HG02763 (cell line): Measurements from ENCODE around the gene HOXA3.

Experiments
- ATAC-seq: cut with Tn5 transposase; IDR thresholded peaks from one replicate; pipeline ENCODE4 v1.9.1; 2021; ENCODE audit warnings: mild to moderate bottlenecking, moderate library complexity; ENCODE audit not compliant: unreplicated experiment

HOXA3 gene

GRCh38 chr7:27189997-27190748, 37.8 kb upstream of the HOXA3 start:
- no peak for ATAC-seq

- ATAC-seq: no peak
These were observed 37.1 kb upstream of the HOXA3 start for GRCh38 chr7:27189295-27189996.

GRCh38 chr7:27188386-27189294, 36.3 kb upstream of the HOXA3 start:
- no peak for ATAC-seq

DNA sequence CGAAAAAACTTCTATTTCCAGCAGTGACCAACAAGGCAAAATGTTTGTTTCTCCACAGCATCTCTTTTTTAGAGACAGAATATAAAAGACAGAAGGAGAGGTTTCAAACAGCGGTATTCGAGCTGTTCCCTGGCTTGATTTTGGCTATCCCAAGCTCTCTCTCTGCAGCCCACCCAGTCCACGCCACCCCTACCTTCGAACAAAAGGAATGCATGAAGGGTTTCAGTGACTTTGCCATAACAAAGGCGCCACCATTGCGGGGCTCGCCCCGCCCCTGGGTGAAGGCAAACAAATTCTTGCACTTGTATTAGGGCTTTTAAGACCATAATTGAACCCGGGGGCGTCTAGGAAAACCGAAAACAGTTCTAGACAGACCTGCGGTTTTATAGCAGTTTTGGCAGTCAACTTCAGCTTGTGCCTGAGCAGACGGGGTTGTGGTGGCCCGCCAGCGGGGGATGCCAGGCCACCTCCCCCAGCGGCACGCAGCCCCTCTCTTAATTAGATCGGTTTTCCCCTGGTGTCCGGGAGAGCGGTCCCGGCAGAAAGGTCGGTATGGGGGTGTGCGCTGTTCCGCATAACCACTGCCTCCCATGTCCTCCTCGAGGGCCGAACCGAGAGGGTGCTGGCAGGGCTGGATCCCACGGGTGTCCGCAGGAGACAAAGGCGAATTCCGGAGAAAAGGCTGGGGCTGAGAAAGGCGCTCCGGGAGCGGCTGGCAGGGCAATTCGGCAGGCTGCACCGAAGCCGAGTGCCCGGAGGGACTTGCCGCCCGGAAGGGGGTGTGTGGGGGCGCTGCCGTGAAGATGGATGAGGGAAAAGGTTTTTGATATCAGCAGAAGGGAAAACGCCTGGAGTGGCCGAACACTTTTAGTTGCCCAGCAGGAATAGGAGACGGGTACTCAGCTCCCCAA, 35.3 kb upstream of the HOXA3 start:
- ATAC-seq: no peak

GRCh38 chr7:27186668-27187474, 34.5 kb upstream of the HOXA3 start:
- no peak for ATAC-seq

DNA sequence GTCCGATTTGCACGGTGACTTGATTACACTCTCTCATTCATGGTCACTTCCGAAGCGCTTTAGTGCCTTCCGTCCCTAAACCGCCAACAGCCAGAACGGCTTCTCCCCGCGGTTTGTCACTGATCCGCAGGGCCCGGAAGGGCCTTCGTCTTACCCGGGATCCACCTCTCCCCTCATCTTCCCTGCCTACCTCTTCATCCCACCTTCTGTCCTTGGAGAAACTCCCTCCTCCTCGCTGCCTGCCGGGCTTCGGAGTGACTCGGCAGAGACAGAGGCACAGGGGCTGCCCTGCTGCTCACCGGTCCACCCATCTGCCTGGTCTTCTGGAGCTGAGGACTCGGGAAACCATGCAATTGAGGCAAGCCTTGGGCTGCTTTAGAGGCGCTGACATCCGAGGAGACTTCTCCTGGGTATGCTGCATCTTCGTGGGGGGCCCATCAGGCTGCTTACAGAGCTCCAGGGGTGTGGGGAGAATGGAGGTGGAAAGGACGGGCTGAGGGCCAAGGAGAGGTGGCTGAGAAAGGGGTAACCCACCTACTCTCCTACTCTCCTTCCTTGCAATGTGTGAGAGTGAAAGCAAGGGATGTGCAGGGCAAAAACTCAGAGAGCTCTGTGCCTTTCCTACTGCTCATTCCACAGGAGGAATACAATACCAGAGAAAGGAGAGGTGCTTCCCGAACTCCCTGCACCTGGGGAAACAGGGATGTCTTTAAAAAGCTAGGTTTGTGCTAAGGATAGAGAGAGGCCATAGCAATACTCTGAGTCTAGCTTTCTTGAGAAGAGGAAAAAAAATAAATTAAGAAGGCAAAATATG, 33.7 kb upstream of the HOXA3 start:
- ATAC-seq: no peak

- ATAC-seq: no peak
These were observed 32.9 kb upstream of the HOXA3 start, which contains the start of gene HOXA11 for GRCh38 chr7:27185013-27185853. TSS of gene HOXA11 (minus strand) at chr7:27185232. CDS start at chr7:27185144, 88 bp downstream.

GRCh38 chr7:27184337-27185012, 32.1 kb upstream of the HOXA3 start:
- ATAC-seq: no peak

DNA sequence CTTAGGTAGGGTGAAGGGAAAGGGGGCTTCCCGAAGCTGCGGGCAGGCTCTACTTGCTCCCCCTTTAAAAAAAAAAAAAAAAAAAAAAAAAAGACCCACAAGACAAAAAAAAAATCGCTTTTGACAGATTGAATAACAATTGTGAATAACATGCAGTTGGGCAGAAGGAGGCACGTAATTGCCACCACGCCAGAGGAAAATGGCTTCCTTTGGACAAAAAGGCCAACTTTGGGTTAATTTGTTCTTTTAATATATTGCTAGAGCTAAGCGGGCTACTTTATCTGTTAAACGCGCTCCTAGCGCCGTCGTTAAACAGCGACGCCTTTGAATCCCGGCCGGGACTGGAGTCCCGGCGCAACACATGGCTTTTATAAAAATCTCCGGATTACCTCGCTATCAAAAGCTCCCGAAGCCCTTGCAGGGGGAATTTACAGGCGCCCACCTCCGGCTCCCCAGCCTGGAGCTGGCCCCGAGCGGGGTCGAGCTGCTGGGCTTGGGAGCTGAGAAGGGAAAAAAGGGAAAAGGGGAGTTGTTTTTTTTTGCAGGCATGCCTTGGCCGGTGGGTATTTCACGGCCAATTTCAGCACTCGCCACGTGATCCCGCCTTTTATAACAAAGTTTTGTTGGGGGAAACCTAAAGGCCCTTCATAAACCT, 31.4 kb upstream of the HOXA3 start:
- no peak for ATAC-seq

GRCh38 chr7:27182861-27183681, 30.7 kb upstream of the HOXA3 start:
- no peak for ATAC-seq

- no peak for ATAC-seq
These were observed 30.0 kb upstream of the HOXA3 start for GRCh38 chr7:27182285-27182841.

DNA sequence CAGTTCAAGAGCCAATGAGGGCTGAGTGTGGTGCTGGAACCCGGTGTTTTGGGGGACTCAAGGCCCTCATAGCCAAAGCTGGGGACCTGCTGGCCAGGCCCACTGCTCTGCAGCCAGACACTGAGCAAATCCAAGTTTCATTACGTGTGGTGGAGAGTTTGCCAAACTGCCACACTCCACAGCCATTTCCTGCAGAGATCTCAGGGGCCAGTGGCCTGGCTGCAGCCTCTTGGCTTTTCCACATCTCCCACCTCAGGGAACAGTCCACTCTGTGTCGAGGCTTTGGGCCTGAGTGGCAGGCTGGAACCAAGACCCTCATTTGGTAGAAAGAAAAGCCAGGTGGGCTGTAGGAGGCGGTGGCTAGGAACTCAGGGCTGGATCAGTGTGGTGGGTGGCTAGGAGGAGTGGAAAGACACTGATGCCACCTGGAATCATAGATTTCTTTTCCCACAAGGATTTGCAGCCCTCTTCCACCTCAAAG, 29.5 kb upstream of the HOXA3 start:
- ATAC-seq: no peak

DNA sequence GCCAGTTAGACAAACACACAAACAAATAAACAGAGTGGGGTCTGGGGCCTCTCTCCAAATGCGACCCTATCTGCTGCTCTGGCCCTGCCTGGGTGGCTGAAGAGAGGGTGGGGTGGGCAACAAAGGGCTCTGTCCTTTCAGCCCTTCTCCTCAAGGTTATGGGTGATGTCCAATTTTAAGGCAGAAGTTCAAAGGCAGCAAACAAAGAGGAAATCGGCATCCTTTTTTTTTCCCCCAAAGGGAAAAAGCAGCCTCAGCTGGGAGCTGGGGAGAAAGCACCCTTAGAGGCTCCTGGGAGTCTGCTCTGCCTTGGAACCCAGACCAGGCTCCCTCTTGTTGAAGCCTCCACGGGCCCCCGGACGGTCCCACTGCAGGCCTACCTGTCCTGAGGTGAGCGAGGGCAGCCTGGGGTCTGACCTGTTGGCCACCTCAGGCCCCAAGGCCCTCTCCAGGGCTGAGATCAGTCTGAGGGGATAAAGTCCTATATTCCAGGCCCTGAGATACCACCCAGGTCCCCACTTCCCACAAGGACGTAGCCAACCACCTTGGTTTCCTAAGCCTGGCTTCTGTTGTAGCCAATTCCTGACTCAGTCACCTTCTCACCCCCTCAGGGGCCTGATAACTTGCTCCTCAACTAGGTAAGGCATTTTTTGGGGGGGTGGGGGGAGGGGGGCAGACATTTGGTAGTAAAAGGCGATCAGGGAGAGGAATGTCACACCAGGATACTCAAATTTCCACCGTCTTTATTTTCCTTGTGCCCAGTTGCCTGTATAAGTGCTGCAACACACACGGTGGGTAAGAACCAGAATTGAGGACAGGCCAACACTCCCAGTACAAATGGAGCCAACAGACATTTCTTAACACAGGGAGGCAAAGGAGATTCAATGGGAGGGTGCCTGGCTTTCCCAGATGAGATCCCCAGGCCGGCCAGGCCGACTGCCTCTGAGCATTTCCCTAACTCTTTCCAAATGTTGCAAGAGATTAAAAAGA, 28.3 kb upstream of the HOXA3 start:
- no peak for ATAC-seq
